SK-N-SH treated with all-trans-retinoic acid at 6 μM for 48 hours (cell line): ENCODE measurements around the gene CENPQ.

ENCODE experiments used
- ATAC-seq: fragments of 200-7000 bp; cut with Tn5 transposase; 3 replicates; pipeline ENCODE4 v1.9.1; 2020; ENCODE audit warnings: mild to moderate bottlenecking, moderate library complexity
- ARNTL ChIP-seq: fragments of 450-650 bp; formaldehyde crosslinking; IDR thresholded peaks from 2 replicates; pipeline ENCODE4 v1.5.0; 2020; ENCODE audit warnings: low read depth, mild to moderate bottlenecking, moderate library complexity, borderline replicate concordance
- BACH2 ChIP-seq: fragments of 250-450 bp; sonication (Bioruptor Pico); IDR thresholded peaks from 2 replicates; pipeline ENCODE4 v1.9.0; 2021; ENCODE audit warnings: mild to moderate bottlenecking, borderline replicate concordance
- CREB5 ChIP-seq: fragments of 250-450 bp; sonication (Bioruptor Pico); IDR thresholded peaks from 2 replicates; pipeline ENCODE4 v1.5.1; 2020; ENCODE audit warnings: low read depth, mild to moderate bottlenecking, moderate library complexity
- CSDC2 ChIP-seq: fragments of 250-450 bp; sonication (Bioruptor Pico); IDR thresholded peaks from 2 replicates; pipeline ENCODE4 v1.5.0; 2020; ENCODE audit warnings: mild to moderate bottlenecking, moderate library complexity
- CSRNP3 ChIP-seq: fragments of 250-450 bp; sonication (Bioruptor Pico); IDR thresholded peaks from 2 replicates; pipeline ENCODE4 v1.5.1; 2021; ENCODE audit warnings: mild to moderate bottlenecking, moderate library complexity
- ESRRG ChIP-seq: fragments of 250-450 bp; sonication (Bioruptor Pico); IDR thresholded peaks from 2 replicates; pipeline ENCODE4 v1.6.1; 2021; ENCODE audit warnings: mild to moderate bottlenecking
- GLIS3 ChIP-seq: fragments of 250-450 bp; sonication (Bioruptor Pico); IDR thresholded peaks from 2 replicates; pipeline ENCODE4 v1.5.0; 2020; ENCODE audit warnings: mild to moderate bottlenecking, moderate library complexity
- ISL1 ChIP-seq: fragments of 250-450 bp; sonication (Bioruptor Pico); IDR thresholded peaks from 2 replicates; pipeline ENCODE4 v2.1.2; 2022; ENCODE audit warnings: mild to moderate bottlenecking, moderate library complexity
- OSR1 ChIP-seq: fragments of 250-450 bp; sonication (Bioruptor Pico); IDR thresholded peaks from 2 replicates; pipeline ENCODE4 v1.8.0; 2022; ENCODE audit warnings: moderate library complexity, mild to moderate bottlenecking, inconsistent platforms
- PATZ1 ChIP-seq: fragments of 250-450 bp; sonication (Bioruptor Pico); IDR thresholded peaks from 2 replicates; pipeline ENCODE4 v1.8.0; 2020; ENCODE audit warnings: mild to moderate bottlenecking, moderate library complexity, borderline replicate concordance
- POU6F1 ChIP-seq: fragments of 250-450 bp; sonication (Bioruptor Pico); IDR thresholded peaks from 2 replicates; pipeline ENCODE4 v1.8.0; 2021; ENCODE audit warnings: low read depth, mild to moderate bottlenecking, moderate library complexity, borderline replicate concordance
- PPARA ChIP-seq: fragments of 250-450 bp; sonication (Bioruptor Pico); IDR thresholded peaks from 2 replicates; pipeline ENCODE4 v1.5.0; 2020; ENCODE audit warnings: mild to moderate bottlenecking, borderline replicate concordance
- RARB ChIP-seq: fragments of 250-450 bp; sonication (Bioruptor Pico); IDR thresholded peaks from 2 replicates; pipeline ENCODE4 v1.8.0; 2021; ENCODE audit warnings: mild to moderate bottlenecking, moderate library complexity
- SNAI2 ChIP-seq: fragments of 250-450 bp; sonication (Bioruptor Pico); IDR thresholded peaks from 2 replicates; pipeline ENCODE4 v1.5.0; 2020; ENCODE audit warnings: mild to moderate bottlenecking, moderate library complexity
- TCF4 ChIP-seq: fragments of 250-450 bp; sonication (Bioruptor Pico); IDR thresholded peaks from 2 replicates; pipeline ENCODE4 v1.8.0; 2021; ENCODE audit warnings: mild to moderate bottlenecking, moderate library complexity, borderline replicate concordance
- TOX ChIP-seq: fragments of 250-450 bp; sonication (Bioruptor Pico); IDR thresholded peaks from 2 replicates; pipeline ENCODE4 v1.8.0; 2021; ENCODE audit warnings: mild to moderate bottlenecking, moderate library complexity, borderline replicate concordance
- TSHZ2 ChIP-seq: fragments of 250-450 bp; sonication (Bioruptor Pico); IDR thresholded peaks from 2 replicates; pipeline ENCODE4 v1.5.0; 2020; ENCODE audit warnings: mild to moderate bottlenecking, moderate library complexity
- ZC3H10 ChIP-seq: fragments of 250-450 bp; sonication (Bioruptor Pico); IDR thresholded peaks from 2 replicates; pipeline ENCODE4 v1.5.1; 2021; ENCODE audit warnings: mild to moderate bottlenecking, moderate library complexity
- ZFP3 ChIP-seq: fragments of 250-450 bp; sonication (Bioruptor Pico); IDR thresholded peaks from 2 replicates; pipeline ENCODE4 v1.5.0; 2020; ENCODE audit warnings: mild to moderate bottlenecking, moderate library complexity
- ZFP30 ChIP-seq: fragments of 450-650 bp; formaldehyde crosslinking; IDR thresholded peaks from 2 replicates; pipeline ENCODE4 v1.5.0; 2022; ENCODE audit warnings: mild to moderate bottlenecking, moderate library complexity
- ZNF565 ChIP-seq: fragments of 450-650 bp; formaldehyde crosslinking; conservative IDR thresholded peaks from 2 replicates; pipeline ENCODE4 v1.5.0; 2020; ENCODE audit warnings: low read depth, mild to moderate bottlenecking, moderate library complexity
- ZNF70 ChIP-seq: fragments of 450-650 bp; formaldehyde crosslinking; IDR thresholded peaks from 2 replicates; pipeline ENCODE4 v1.5.0; 2020; ENCODE audit warnings: mild to moderate bottlenecking, moderate library complexity
- ZNF8 ChIP-seq: fragments of 450-650 bp; formaldehyde crosslinking; IDR thresholded peaks from 2 replicates; pipeline ENCODE4 v1.5.0; 2020; ENCODE audit warnings: mild to moderate bottlenecking, moderate library complexity

CENPQ gene

GRCh38 chr6:49539102-49539501, 75.9 kb downstream of the CENPQ start:
- ATAC-seq, result no peak
- TF ChIP-seq BACH2 (CRISPR knock-in tag) (no peak), OSR1 (CRISPR knock-in tag) (no peak), PATZ1 (CRISPR knock-in tag) (no peak), TCF4 (CRISPR knock-in tag) (no peak), SNAI2 (CRISPR knock-in tag) (no peak), ZFP30 (CRISPR knock-in tag) (no peak), ESRRG (CRISPR knock-in tag) (no peak), TSHZ2 (CRISPR knock-in tag) (no peak), CREB5 (no peak), ZFP3 (CRISPR knock-in tag) (no peak), GLIS3 (CRISPR knock-in tag) (no peak), ZNF8 (CRISPR knock-in tag) (no peak)

- no peak for ATAC-seq
- TF ChIP-seq POU6F1 (CRISPR knock-in tag) (no peak), TCF4 (CRISPR knock-in tag) (no peak), PPARA (CRISPR knock-in tag) (no peak), OSR1 (CRISPR knock-in tag) (no peak)
Measured at GRCh38 chr6:49540614-49541013, 77.4 kb downstream of the CENPQ start.

- ATAC-seq, result no peak; the same call in 1 of the 3 replicates
- TF ChIP-seq CSRNP3 (peak; percentile 46; the same call in 1 of the 2 replicates), CSDC2 (CRISPR knock-in tag) (no peak; the same call in 1 of the 2 replicates), OSR1 (CRISPR knock-in tag) (no peak), ZFP3 (CRISPR knock-in tag) (peak; percentile 77), TCF4 (CRISPR knock-in tag) (0 out of 2 replicates have a peak, but pooled peaks have one; percentile 18), POU6F1 (CRISPR knock-in tag) (no peak), PPARA (CRISPR knock-in tag) (no peak), GLIS3 (CRISPR knock-in tag) (no peak), ZC3H10 (CRISPR knock-in tag) (peak; percentile 86), ZNF565 (CRISPR knock-in tag) (no peak), PATZ1 (CRISPR knock-in tag) (peak; percentile 82; the same call in 1 of the 2 replicates), RARB (CRISPR knock-in tag) (no peak), BACH2 (CRISPR knock-in tag) (no peak), ARNTL (CRISPR knock-in tag) (no peak), ZNF70 (CRISPR knock-in tag) (no peak), TOX (CRISPR knock-in tag) (no peak), ISL1 (CRISPR knock-in tag) (peak; percentile 99), SNAI2 (CRISPR knock-in tag) (0 out of 2 replicates have a peak, but pooled peaks have one; percentile 58), CREB5 (peak; percentile 90)
Measured at GRCh38 chr6:49541210-49541724, 78.1 kb downstream of the CENPQ start.
